SH-SY5Y (cell line): ENCODE data around the gene MTG1.

ENCODE experiments used
- GATA2 ChIP-seq: IDR thresholded peaks from 2 replicates; pipeline ENCODE4 v1.6.1; 2011; ENCODE audit warnings: mild to moderate bottlenecking, low read depth, low read length
- GATA3 ChIP-seq: IDR thresholded peaks from 2 replicates; pipeline ENCODE4 v1.6.1; 2011; ENCODE audit warnings: low read depth, mild to moderate bottlenecking, low read length, moderate library complexity

MTG1 gene

GRCh38 chr10:133456041-133456951 is 62.3 kb downstream of the MTG1 start:
- no peak for TF ChIP-seq GATA3
- no peak for TF ChIP-seq GATA2

- no peak for TF ChIP-seq GATA3
- no peak for TF ChIP-seq GATA2
Measured at GRCh38 chr10:133457100-133457841, 63.3 kb downstream of the MTG1 start.

GRCh38 chr10:133458021-133458709 is 64.2 kb downstream of the MTG1 start:
- TF ChIP-seq GATA2 (no peak), GATA3 (no peak)

- TF ChIP-seq GATA3 (no peak), GATA2 (no peak)
Measured at GRCh38 chr10:133458710-133459453, 64.9 kb downstream of the MTG1 start.

GRCh38 chr10:133459454-133460207 is 65.7 kb downstream of the MTG1 start:
- TF ChIP-seq GATA2, result no peak
- TF ChIP-seq GATA3, result no peak

GRCh38 chr10:133460208-133460769 is 66.3 kb downstream of the MTG1 start:
- no peak for TF ChIP-seq GATA3
- TF ChIP-seq GATA2, result no peak

GRCh38 chr10:133461027-133461426 is 67.1 kb downstream of the MTG1 start:
- TF ChIP-seq GATA3, result no peak
- TF ChIP-seq GATA2, result no peak

GRCh38 chr10:133461841-133462240 is 67.9 kb downstream of the MTG1 start:
- TF ChIP-seq GATA2 (no peak), GATA3 (no peak)

- no peak for TF ChIP-seq GATA2
- no peak for TF ChIP-seq GATA3
Measured at GRCh38 chr10:133462512-133463305, 68.8 kb downstream of the MTG1 start.

GRCh38 chr10:133464582-133465031 is 70.7 kb downstream of the MTG1 start:
- TF ChIP-seq GATA3, result no peak
- no peak for TF ChIP-seq GATA2

- TF ChIP-seq GATA2, result no peak
- TF ChIP-seq GATA3, result no peak
Measured at GRCh38 chr10:133465191-133465949, 71.4 kb downstream of the MTG1 start.

GRCh38 chr10:133465950-133466474 is 72.1 kb downstream of the MTG1 start:
- TF ChIP-seq GATA2 (no peak), GATA3 (no peak)
